Cardiac muscle cell (in vitro differentiated cells and primary cell): ENCODE results near the gene CREG2. TPM values are rescaled to one million over a fixed set of nuclear protein-coding genes. Genes with fewer than 3 reads are reported as not detected.

Experiments used
- DNase-seq, 2 donors: peaks; one replicate each; pipeline versions ENCODE4 v3.0.0 to v3.0.0-alpha.2; 2010 to 2017; ENCODE audit warnings: low read depth in 1 of 2, low spot score in 1 of 2
- H3K27ac ChIP-seq: fragments of 200-600 bp; sonication (generic); 2 replicates; pipeline ENCODE4 v1.5.1; 2016
- H3K27me3 ChIP-seq: fragments of 200-600 bp; sonication (generic); 2 replicates; pipeline ENCODE4 v1.6.0; 2016; ENCODE audit warnings: control low read depth
- H3K36me3 ChIP-seq: fragments of 200-600 bp; sonication (generic); 2 replicates; pipeline ENCODE4 v1.5.1; 2016; ENCODE audit warnings: control low read depth
- H3K4me1 ChIP-seq: fragments of 200-600 bp; sonication (generic); 2 replicates; pipeline ENCODE4 v1.8.1; 2017; ENCODE audit warnings: low read depth, mild to moderate bottlenecking, mixed run types
- H3K4me3 ChIP-seq: fragments of 200-600 bp; sonication (generic); 2 replicates; pipeline ENCODE4 v1.5.1; 2016; ENCODE audit warnings: mild to moderate bottlenecking
- H3K9me3 ChIP-seq: fragments of 200-600 bp; sonication (generic); 2 replicates; pipeline ENCODE4 v1.5.1; 2017; ENCODE audit warnings: low read depth, mild to moderate bottlenecking, control low read depth
- CTCF ChIP-seq: IDR thresholded peaks from 2 replicates; pipeline ENCODE4 v1.5.1; 2012; ENCODE audit warnings: low read depth, mild to moderate bottlenecking, low read length
- polyA plus RNA-seq: library from polyadenylated mRNA; unstranded; fragments of >200 nt; fragmentation: Nextera tagmentation; extraction: Ambion mirVana; gene quantifications from 2 replicates; pipeline ENCODE4 v1.2.1, GENCODE V29; 2016
- total RNA-seq: library from RNA; depleted of rRNA; stranded (reverse); fragments of >200 nt; gene quantifications from 2 replicates; pipeline ENCODE4 v1.2.3, GENCODE V29; 2016

CREG2 gene
- total and polyA plus RNA-seq, 2 experiments from 2014 or later, result 2.2 to 4.9 TPM

GRCh38 chr2:101305492-101306078, 81.7 kb downstream of the CREG2 start:
- H3K27ac ChIP-seq, result peak overlapping the region; percentile 44
- H3K36me3 ChIP-seq, result no peaks in the 10 kb centered on the region
- TF ChIP-seq CTCF, result no peak
- peak overlapping the region; percentile 86 for H3K4me3 ChIP-seq
- H3K27me3 ChIP-seq, result no peaks in the 10 kb centered on the region
- peak in 1 of 2 donors; percentile 62 for DNase-seq
- H3K9me3 ChIP-seq, result no peaks in the 10 kb centered on the region
- H3K4me1 ChIP-seq, result peaks cover 48% of the 10 kb centered on the region

GRCh38 chr2:101305035-101305434, 82.3 kb downstream of the CREG2 start:
- Histone ChIP-seq H3K36me3 (no peaks in the 10 kb centered on the region), H3K27me3 (no peaks in the 10 kb centered on the region), H3K4me3 (peak overlapping the region; percentile 86), H3K4me1 (peaks cover 54% of the 10 kb centered on the region), H3K9me3 (no peaks in the 10 kb centered on the region), H3K27ac (peak overlapping the region; percentile 44)
- no peak for DNase-seq
- no peak for TF ChIP-seq CTCF

GRCh38 chr2:101303688-101304087, 83.6 kb downstream of the CREG2 start:
- no peak overlapping the region for H3K4me3 ChIP-seq
- no peak for DNase-seq
- no peak for TF ChIP-seq CTCF
- H3K36me3 ChIP-seq, result no peaks in the 10 kb centered on the region
- no peak overlapping the region for H3K27ac ChIP-seq
- peaks cover 61% of the 10 kb centered on the region for H3K4me1 ChIP-seq
- no peaks in the 10 kb centered on the region for H3K9me3 ChIP-seq
- no peaks in the 10 kb centered on the region for H3K27me3 ChIP-seq

GRCh38 chr2:101302016-101302415, 85.3 kb downstream of the CREG2 start:
- peak overlapping the region; percentile 18 for H3K27ac ChIP-seq
- no peak overlapping the region for H3K4me3 ChIP-seq
- no peak for DNase-seq
- no peak for TF ChIP-seq CTCF
- no peaks in the 10 kb centered on the region for H3K27me3 ChIP-seq
- no peaks in the 10 kb centered on the region for H3K36me3 ChIP-seq
- peaks cover 56% of the 10 kb centered on the region for H3K4me1 ChIP-seq
- no peaks in the 10 kb centered on the region for H3K9me3 ChIP-seq

- Histone ChIP-seq H3K4me3 (no peak overlapping the region), H3K9me3 (no peaks in the 10 kb centered on the region), H3K27ac (peak overlapping the region; percentile 89), H3K27me3 (no peaks in the 10 kb centered on the region), H3K36me3 (no peaks in the 10 kb centered on the region), H3K4me1 (peaks cover 50% of the 10 kb centered on the region)
- no peak for TF ChIP-seq CTCF
- DNase-seq, result no peak
These were observed 86.5 kb downstream of the CREG2 start for GRCh38 chr2:101300836-101301235.
